Lower lobe of right lung (tissue), 2 donors: ENCODE measurements around the gene INPP5B. TPM values are rescaled to one million over a fixed set of nuclear protein-coding genes. Genes with fewer than 3 reads are reported as not detected.
"Not testable (repeated sequence)": the region's sequence is repeated elsewhere in the genome, so short reads cannot be mapped to it uniquely, and the experiment has no call there.

Experiments
- ATAC-seq, 2 donors: fragments of 200-7000 bp; cut with Tn5 transposase; one replicate each; pipeline ENCODE4 v1.9.1; 2020 to 2022; ENCODE audit warnings: mild to moderate bottlenecking in 2 of 2, moderate library complexity in 2 of 2
- DNase-seq: peaks from one replicate; pipeline ENCODE4 v3.0.0-alpha.2; 2020
- H3K27ac ChIP-seq: fragments of 200-600 bp; one replicate; pipeline ENCODE4 v1.8.0; 2022
- H3K27me3 ChIP-seq: fragments of 200-600 bp; one replicate; pipeline ENCODE4 v1.8.0; 2022; ENCODE audit warnings: low read depth
- H3K36me3 ChIP-seq: fragments of 200-600 bp; one replicate; pipeline ENCODE4 v1.8.0; 2022; ENCODE audit warnings: mild to moderate bottlenecking
- H3K4me1 ChIP-seq: fragments of 200-600 bp; one replicate; pipeline ENCODE4 v1.8.0; 2022
- H3K4me3 ChIP-seq: fragments of 200-600 bp; one replicate; pipeline ENCODE4 v1.8.0; 2022; ENCODE audit warnings: mild to moderate bottlenecking
- H3K9me3 ChIP-seq: fragments of 200-600 bp; one replicate; pipeline ENCODE4 v1.8.0; 2022
- intact Hi-C: fragments of 100-400 bp; cut with DNase I; formaldehyde crosslinking; loops from one replicate; pipeline ENCODE4 v1.11.0; 2022
- total RNA-seq: library from RNA; stranded (reverse); fragmentation: NEBNext Ultra II Directional; extraction: Animal tissue kit (Norgen Biotek cat#: 25700); gene quantifications from one replicate; pipeline ENCODE4 v1.2.1, GENCODE V29; 2021
- TF ChIP-seq, protein P1 (sequence below): fragments of 200-600 bp; IDR thresholded peaks from one replicate; pipeline ENCODE4 v1.8.0; 2022; ENCODE audit warnings: antibody characterized with exemption, mild to moderate bottlenecking
- donor health status: DM: no; HTN: yes; CAD: no; lungs with severe emphysema.

INPP5B gene
- total RNA-seq, 1 donor from 2014 or later: 42.5 TPM

DNA sequence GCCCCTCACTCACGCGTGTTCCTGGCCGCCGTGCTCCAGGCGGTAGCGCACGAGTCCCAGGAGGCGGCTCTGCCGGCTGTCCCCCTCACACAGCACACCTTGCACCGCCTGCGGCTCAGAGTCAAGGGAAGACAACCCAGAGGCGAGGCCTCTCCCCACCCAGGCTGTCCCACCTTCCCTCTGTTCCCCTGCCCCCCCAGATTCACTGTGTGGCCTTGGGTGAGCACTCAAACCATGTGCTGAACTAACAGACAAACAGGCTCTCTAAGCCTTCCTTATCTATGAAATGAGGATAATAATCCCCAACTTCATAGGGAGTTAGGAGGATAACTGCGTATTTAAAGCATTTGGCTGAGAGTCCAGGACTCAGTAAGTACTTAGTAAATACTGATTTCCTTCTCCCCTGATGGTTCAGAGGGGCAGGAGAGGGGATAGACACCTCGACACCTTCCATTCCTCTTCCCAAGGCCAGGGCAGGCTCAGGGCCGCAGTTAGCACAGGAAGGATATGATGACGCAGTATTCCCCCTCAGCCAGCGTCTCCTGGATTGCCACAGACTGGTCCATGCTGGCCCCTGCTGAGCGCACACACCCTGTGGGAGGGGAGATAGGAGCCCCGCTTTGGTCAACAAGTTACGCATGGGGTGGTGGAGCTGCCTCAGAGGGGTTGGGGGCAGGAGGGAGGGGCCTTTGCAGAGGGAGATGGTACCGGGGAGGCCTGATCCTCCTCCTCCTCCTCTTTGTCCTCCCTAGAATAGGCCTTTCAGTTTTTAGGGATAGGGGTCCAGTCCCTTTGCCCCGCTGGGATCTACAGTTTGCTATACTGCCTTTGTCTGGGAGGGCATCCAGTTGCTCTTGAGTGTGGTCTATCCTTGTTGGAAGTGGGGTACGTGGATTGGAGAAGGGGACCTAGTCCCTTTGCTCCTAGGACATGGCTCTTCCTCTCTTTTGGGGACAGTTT, 830 bp downstream of the INPP5B start:
- peaks cover 35% of the 10 kb centered on the region for H3K36me3 ChIP-seq
- no peaks in the 10 kb centered on the region for H3K9me3 ChIP-seq
- ATAC-seq (peak; percentile 75), DNase-seq (peak; percentile 50)
- no peaks in the 10 kb centered on the region for H3K27me3 ChIP-seq
- peak overlapping the region; percentile 89 for H3K27ac ChIP-seq
- peaks cover 22% of the 10 kb centered on the region for H3K4me1 ChIP-seq
- peak overlapping the region; percentile 91 for H3K4me3 ChIP-seq
- intact Hi-C loops: no loop called here
- TF ChIP-seq, protein P1, sequence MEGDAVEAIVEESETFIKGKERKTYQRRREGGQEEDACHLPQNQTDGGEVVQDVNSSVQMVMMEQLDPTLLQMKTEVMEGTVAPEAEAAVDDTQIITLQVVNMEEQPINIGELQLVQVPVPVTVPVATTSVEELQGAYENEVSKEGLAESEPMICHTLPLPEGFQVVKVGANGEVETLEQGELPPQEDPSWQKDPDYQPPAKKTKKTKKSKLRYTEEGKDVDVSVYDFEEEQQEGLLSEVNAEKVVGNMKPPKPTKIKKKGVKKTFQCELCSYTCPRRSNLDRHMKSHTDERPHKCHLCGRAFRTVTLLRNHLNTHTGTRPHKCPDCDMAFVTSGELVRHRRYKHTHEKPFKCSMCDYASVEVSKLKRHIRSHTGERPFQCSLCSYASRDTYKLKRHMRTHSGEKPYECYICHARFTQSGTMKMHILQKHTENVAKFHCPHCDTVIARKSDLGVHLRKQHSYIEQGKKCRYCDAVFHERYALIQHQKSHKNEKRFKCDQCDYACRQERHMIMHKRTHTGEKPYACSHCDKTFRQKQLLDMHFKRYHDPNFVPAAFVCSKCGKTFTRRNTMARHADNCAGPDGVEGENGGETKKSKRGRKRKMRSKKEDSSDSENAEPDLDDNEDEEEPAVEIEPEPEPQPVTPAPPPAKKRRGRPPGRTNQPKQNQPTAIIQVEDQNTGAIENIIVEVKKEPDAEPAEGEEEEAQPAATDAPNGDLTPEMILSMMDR: no peak

DNA sequence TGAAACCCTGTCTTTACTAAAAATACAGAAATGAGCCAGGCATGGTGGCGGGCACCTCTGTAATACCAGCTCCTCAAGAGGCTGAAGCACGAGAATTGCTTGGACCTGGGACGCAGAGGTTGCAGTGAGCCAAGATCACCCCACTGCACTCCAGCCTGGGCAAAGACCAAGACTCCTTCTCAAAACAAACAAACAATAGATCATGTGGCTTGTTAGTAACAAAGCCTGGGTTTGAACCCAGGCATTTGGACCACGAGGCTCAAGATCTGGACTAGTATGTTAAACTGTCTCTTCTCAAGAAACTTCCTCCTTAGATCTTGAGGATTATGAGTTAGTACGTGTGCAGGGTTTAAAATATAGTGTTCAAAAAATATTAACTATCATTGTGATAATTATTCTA, 1.6 kb downstream of the INPP5B start:
- H3K36me3 ChIP-seq: peaks cover 43% of the 10 kb centered on the region
- peak overlapping the region; percentile 89 for H3K27ac ChIP-seq
- ATAC-seq (no peak), DNase-seq (peak; percentile 29)
- TF ChIP-seq, protein P1: no peak
- peak overlapping the region; percentile 91 for H3K4me3 ChIP-seq
- no peaks in the 10 kb centered on the region for H3K9me3 ChIP-seq
- no peaks in the 10 kb centered on the region for H3K27me3 ChIP-seq
- peaks cover 27% of the 10 kb centered on the region for H3K4me1 ChIP-seq
- intact Hi-C loops: no loop called here

DNA sequence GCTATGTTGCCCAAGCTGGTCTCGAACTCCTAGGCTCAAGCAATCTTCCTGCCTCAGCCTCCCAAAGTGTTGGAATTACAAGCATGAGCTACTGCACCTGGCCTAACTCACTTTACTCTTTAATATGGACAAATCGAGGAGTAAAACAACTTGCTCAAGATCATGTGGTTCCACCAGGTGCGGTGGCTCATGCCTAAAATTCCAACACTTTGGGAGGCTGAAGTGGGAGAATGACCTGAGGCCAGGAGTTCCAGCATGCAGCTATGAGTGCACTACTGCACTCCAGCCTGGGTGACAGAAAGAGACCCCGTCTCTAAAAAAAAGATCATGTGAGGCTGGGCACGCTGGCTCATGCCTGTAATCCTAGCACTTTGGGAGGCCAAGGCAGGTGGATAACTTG, 2.0 kb downstream of the INPP5B start:
- no peak overlapping the region for H3K27ac ChIP-seq
- H3K4me3 ChIP-seq: no peak overlapping the region
- peaks cover 31% of the 10 kb centered on the region for H3K4me1 ChIP-seq
- no peak for ATAC-seq
- H3K27me3 ChIP-seq: no peaks in the 10 kb centered on the region
- TF ChIP-seq, protein P1: no peak
- H3K36me3 ChIP-seq: peaks cover 47% of the 10 kb centered on the region
- DNase-seq: peak; percentile 14
- intact Hi-C loops: no loop called here
- no peaks in the 10 kb centered on the region for H3K9me3 ChIP-seq

DNA sequence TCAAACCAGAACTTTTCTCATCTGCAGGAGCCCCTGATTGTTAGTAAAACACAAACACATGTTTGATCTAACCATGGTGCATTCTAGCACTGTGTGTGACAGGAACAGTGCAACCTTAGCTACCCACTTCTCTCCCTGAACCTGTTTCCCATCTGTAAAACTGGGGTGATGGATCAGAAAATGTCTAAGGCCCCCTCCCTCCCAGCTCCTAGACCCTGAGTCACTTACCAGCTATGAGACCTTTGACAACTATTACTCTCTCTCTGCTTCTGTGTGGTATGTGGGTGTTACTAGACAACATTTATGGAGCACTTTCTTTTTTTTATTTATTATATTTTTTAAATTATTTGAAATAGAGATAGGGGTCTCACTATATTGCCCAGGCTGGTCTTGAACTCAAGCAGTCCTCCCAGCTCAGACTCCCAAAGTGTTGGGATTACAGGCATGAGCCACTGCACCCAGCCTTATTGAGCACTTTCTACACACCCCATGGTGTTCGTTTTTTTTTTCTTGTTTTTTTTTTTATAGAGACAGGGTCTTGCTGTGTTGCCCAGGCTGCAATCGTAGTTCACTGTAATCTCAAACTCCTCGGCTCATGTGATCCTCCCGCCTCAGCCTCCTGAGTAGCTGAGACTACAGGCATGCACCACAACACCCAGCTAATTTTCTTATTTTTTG, 2.6 kb downstream of the INPP5B start:
- Histone ChIP-seq H3K27me3 (no peaks in the 10 kb centered on the region), H3K4me1 (peaks cover 33% of the 10 kb centered on the region), H3K4me3 (no peak overlapping the region), H3K36me3 (peaks cover 50% of the 10 kb centered on the region), H3K9me3 (no peaks in the 10 kb centered on the region), H3K27ac (no peak overlapping the region)
- DNase-seq: peak; percentile 2
- TF ChIP-seq, protein P1: no peak
- no peak for ATAC-seq
- intact Hi-C loops: no loop called here

DNA sequence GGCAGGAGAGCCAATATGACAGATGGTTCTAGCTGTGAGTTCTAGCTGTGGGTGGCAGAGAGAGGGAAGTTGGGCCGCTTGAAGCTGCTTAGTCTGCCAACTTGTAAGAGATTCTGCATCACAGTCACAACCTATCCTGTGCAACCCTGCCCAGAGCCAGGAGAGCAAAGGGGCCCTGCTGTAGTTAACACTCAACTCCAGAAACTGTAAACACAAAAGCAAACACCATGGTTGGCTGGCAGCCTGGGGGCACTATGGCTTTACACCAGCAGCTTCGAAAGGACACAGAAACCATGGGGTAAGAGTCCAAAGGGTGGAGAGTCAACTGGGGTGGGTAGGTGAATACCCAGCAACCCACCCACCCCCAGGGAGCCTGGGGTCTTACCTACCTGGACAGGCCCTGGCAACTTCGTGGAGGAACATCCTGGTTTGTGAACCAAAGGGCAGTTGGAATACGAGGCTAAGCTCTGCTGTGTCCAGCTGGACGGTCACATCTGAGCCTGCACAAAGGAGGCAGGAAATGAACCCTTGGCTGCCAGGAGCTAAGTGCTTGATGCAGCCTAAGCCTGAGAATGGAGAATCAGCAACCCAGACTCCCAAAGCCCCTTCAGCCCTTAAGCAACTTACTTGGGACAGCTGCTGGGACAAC, 6.4 kb downstream of the INPP5B start:
- Histone ChIP-seq H3K4me1 (peaks cover 16% of the 10 kb centered on the region), H3K4me3 (no peak overlapping the region), H3K36me3 (peaks cover 83% of the 10 kb centered on the region), H3K9me3 (no peaks in the 10 kb centered on the region), H3K27me3 (no peaks in the 10 kb centered on the region), H3K27ac (no peak overlapping the region)
- ATAC-seq: peak; percentile 80 to 81
- DNase-seq: peak; percentile 49
- TF ChIP-seq, protein P1: no peak
- intact Hi-C loops: no loop called here

DNA sequence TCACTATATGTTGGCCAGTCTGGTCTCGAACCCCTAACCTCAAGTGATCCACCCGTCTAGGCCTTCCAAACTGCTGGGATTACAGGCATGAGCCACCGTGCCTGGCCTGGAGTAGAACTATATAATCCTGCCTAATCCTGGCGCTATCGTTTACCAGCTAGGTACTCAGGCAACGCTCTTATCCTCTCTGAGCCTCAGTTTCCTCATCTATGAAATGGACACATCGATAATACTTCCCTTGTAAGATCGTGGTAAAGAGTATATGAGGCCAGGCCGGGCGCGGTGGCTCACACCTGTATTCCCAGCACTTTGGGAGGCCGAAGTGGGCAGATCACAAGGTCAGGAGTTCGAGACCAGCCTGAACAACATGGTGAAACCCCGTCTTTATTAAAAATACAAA, 10.1 kb downstream of the INPP5B start:
- H3K27me3 ChIP-seq, ATAC-seq, H3K27ac ChIP-seq, H3K9me3 ChIP-seq, H3K4me3 ChIP-seq, intact Hi-C loops, DNase-seq: not testable (repeated sequence)
- Histone ChIP-seq H3K4me1 (peaks cover 18% of the 10 kb centered on the region), H3K36me3 (peaks cover 62% of the 10 kb centered on the region)
